ENCODE results near the gene IREB2.
"Not testable (repeated sequence)": the region's sequence is repeated elsewhere in the genome, so short reads cannot be mapped to it uniquely, and the experiment has no call there.

IREB2 gene

GRCh38 chr15:78407608-78408354, 30.2 kb upstream of the IREB2 start:
- DNase-seq: no peak

- DNase-seq: no peak
Measured at GRCh38 chr15:78408355-78408640, 29.7 kb upstream of the IREB2 start.

- DNase-seq: no peak
Measured at GRCh38 chr15:78408961-78409360, 29.1 kb upstream of the IREB2 start.

- DNase-seq: no peak
Measured at GRCh38 chr15:78411061-78411460, 27.0 kb upstream of the IREB2 start.

- DNase-seq: no peak
Measured at GRCh38 chr15:78414621-78415250, 23.3 kb upstream of the IREB2 start.

- DNase-seq: peak; percentile 27
Measured at GRCh38 chr15:78415284-78415683, 22.7 kb upstream of the IREB2 start.

GRCh38 chr15:78417754-78418630, 20.0 kb upstream of the IREB2 start:
- DNase-seq: peak; percentile 21

GRCh38 chr15:78418686-78419085, 19.3 kb upstream of the IREB2 start:
- DNase-seq: no peak

GRCh38 chr15:78419367-78419766, 18.6 kb upstream of the IREB2 start:
- DNase-seq: no peak

- no peak for DNase-seq
Measured at GRCh38 chr15:78420220-78420619, 17.8 kb upstream of the IREB2 start.

GRCh38 chr15:78420766-78421165, 17.2 kb upstream of the IREB2 start:
- no peak for DNase-seq

GRCh38 chr15:78421238-78421965, 16.6 kb upstream of the IREB2 start:
- DNase-seq: peak; percentile 11

GRCh38 chr15:78422571-78423340, 15.3 kb upstream of the IREB2 start:
- peak; percentile 59 for DNase-seq

GRCh38 chr15:78424673-78425072, 13.3 kb upstream of the IREB2 start:
- DNase-seq: no peak

GRCh38 chr15:78425643-78426042, 12.4 kb upstream of the IREB2 start:
- no peak for DNase-seq

GRCh38 chr15:78426300-78426699, 11.7 kb upstream of the IREB2 start:
- no peak for DNase-seq

- DNase-seq: no peak
Measured at GRCh38 chr15:78427953-78428352, 10.1 kb upstream of the IREB2 start.

- no peak for DNase-seq
Measured at GRCh38 chr15:78429477-78429876, 8.5 kb upstream of the IREB2 start.

GRCh38 chr15:78431955-78432354, 6.1 kb upstream of the IREB2 start:
- DNase-seq: no peak

GRCh38 chr15:78432664-78433063, 5.4 kb upstream of the IREB2 start:
- DNase-seq: no peak

GRCh38 chr15:78434134-78434533, 3.9 kb upstream of the IREB2 start:
- no peak for DNase-seq

GRCh38 chr15:78434711-78435110, 3.3 kb upstream of the IREB2 start:
- not testable (repeated sequence) for DNase-seq

Measured in EL (cell line).